HG03103 (cell line): ENCODE results near the gene INTS1.
"Not testable (repeated sequence)": the region's sequence is repeated elsewhere in the genome, so short reads cannot be mapped to it uniquely, and the experiment has no call there.

Experiments
- ATAC-seq: cut with Tn5 transposase; IDR thresholded peaks from one replicate; pipeline ENCODE4 v1.9.1; 2021; ENCODE audit warnings: low read depth; ENCODE audit not compliant: unreplicated experiment

INTS1 gene

GRCh38 chr7:1452205-1452604, 52.0 kb downstream of the INTS1 start:
- no peak for ATAC-seq

DNA sequence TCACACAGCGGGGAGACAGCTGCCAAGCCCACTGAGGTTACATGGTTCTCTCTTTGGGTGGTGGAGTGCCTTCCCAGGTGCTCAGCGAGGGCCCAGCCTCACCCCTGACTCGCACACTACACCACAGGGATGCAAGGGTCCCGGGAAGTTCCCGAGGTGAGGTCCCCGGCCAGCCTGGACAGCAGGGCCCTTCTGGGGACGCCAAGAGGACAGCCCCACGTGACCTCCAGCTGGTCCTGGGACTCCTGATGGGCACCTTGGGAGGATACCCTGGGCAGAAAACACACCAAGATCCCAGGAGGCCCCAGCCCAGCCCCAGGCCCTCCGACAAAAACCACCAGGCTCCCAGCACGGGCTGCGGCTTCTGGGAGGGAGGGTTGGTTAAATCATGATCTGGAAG, 53.2 kb downstream of the INTS1 start:
- ATAC-seq: no peak

GRCh38 chr7:1450431-1450830, 53.8 kb downstream of the INTS1 start:
- ATAC-seq: no peak

DNA sequence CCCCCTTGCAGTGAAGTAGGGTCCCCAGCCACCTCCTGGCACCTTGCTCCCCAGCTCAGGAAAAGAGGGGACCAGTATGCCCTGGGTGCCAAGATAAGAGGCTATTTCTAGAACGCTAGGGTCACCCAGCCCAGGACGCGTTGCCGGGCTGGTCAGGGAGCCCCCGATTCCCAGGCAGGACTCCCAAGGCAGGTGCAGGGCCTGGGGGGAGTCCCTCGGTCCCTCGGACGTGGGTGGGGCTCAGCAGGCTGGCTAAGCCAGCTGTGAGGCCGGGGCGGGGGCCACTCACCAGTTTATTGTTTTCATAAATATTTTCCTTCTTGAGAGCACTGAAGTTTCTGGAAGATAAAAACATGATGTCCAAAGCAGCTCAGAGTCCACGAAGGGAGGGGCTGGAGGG, 54.2 kb downstream of the INTS1 start:
- ATAC-seq: no peak

- no peak for ATAC-seq
Observed at GRCh38 chr7:1449501-1449900, 54.7 kb downstream of the INTS1 start.

- no peak for ATAC-seq
Observed at GRCh38 chr7:1448958-1449357, 55.2 kb downstream of the INTS1 start.

GRCh38 chr7:1447551-1448244, 56.5 kb downstream of the INTS1 start:
- ATAC-seq: no peak

- no peak for ATAC-seq
Observed at GRCh38 chr7:1447112-1447511, 57.1 kb downstream of the INTS1 start.

DNA sequence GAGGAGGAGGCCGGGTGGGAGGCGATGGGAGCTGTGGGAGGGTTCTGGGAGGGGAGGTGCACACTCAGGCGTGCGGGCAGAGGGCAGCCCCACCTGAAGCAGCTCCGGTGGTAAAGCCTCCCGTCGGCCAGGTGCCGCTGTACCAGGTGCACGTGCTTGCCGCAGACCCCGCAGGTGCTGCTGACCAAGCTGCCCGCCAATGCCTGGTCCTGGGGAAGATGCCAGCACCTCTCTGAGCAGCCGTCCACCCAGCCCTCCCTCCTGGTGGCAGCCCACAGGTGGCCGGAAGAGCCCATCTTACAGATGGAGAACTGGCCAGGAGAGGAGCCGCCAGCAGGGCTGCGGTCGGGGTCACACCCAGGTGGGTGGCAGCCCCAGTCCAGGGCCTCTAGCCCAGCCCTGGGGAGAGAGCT, 57.6 kb downstream of the INTS1 start:
- ATAC-seq: no peak

DNA sequence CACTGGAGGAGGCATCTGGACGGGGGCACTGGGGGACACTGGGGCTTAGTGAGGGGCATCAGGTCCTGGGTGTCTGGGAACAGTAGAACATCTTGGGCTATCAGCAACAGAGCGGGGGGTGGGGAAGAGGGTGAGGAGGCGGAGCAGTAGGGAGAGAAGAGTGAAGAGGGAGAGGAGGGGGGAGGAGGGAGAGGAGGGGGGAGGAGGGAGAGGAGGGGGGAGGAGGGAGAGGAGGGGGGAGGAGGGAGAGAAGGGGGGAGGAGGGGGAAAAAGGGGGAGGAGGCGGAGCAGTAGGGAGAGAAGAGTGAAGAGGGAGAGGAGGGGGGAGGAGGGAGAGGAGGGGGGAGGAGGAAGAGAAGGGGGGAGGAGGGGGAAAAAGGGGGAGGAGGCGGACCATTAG, 58.2 kb downstream of the INTS1 start:
- not testable (repeated sequence) for ATAC-seq

GRCh38 chr7:1445341-1445740, 58.8 kb downstream of the INTS1 start:
- no peak for ATAC-seq

DNA sequence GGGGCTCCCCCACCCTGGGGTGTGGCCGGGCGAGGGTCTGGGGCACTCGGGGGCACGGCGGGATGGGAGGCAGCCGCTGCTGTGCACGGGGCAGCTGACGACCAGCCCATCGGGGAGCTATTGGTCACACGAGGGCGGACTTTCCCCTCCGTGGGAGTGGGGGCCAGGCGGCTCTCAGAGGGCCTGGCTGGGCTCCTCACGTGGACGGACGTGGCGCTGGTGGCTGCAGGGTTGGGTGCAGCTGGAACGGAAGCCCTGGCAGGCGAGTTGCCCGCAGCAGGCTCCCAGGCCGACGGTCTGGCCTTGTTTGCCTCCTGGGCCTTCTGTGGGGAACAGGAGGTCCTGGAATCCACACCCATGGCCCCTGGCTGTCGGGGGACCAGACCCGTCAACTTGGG, 59.3 kb downstream of the INTS1 start:
- ATAC-seq: no peak

- no peak for ATAC-seq
Observed at GRCh38 chr7:1444214-1444924, 59.8 kb downstream of the INTS1 start.

- not testable (repeated sequence) for ATAC-seq
Observed at GRCh38 chr7:1443587-1444200, 60.5 kb downstream of the INTS1 start.

DNA sequence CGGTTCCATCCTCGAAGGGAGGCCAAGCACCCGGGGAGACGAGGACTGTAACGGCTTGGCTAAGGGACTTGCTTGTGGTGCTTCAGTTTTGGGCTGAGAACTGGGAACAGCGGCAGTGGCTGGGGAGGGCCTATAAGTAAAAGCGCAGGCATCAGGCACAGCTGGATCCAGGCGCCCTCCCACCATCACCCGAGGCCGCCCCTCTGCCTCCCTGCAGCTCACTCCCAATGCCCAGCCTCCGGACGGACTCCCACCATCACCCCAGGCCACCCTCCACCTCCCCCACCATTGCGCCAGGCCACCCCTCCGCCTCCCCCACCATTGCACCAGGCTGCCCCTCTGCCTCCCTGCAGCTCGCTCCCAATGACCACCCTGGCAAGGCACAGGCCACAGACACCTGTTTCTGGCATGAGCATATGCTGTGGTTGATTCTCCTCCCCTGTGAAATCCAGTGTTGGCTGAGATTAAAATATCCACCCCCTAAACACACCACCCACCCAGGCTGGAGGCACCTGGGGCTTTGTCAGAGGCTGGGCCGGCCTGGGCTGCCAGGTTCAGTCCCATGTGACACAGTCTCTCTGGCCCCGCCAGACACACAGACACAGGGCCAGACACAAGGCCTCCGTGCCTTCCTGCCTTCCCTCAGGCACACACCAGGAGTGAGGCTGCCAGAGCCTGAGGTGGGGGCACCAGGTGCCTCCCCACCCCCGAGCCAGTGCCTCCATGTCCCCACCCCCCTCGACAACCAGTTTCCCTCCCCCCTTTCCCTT, 61.6 kb downstream of the INTS1 start:
- no peak for ATAC-seq

DNA sequence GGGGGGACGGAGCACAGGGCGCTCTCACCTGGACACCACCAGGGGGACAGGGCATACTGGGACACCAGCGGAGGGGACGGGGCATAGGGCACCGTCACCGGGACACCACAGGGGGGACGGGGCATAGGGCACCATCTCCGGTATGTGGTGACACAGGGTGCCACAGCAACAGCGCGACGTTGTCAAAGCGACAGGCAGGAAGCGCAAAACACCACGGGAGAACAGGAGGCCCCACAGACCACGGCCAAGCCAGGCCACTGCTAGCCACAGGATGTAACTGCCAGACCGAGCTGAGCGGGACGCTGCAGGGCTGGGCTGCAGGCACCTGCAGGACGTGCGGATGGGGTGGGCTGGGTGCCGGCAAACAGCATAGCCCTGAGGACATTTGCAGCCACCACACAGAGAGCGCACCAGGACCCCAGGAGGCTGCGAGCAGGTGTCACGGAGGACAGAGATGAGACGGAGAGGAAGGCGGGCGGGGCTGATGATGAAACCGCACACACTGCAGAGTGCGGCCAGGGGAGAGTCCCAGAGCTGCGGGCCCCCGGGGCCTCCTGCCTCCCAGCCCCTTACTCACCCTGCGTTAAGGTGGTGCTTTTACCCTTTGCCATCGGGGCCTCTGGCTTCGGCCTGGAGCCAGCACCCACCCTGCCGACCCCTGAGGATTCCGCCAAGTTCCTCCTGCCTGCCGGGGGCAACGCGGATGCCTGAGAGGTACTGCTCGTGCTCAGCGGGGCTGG, 62.4 kb downstream of the INTS1 start:
- no peak for ATAC-seq

DNA sequence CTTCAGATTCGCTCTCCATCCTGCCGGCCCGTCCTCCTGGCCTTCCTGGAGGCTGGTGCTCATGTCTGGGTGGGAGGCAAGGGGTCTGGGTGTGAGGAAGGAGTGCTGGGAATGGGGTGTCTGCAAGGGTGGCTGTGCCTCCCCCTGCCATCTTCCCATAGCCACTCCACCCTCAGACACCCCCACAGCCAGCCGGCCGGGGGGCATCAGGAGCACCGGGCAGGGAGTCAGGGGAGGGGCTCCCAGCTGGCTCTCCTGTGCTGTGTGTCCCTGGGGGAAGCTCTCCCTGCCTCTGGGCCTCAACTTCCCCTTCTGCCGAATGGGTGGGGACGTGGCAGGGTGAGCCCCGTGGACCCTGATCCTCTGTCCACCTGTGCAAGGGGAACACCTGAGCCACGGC, 63.6 kb downstream of the INTS1 start:
- ATAC-seq: no peak

GRCh38 chr7:1439373-1440363, 64.5 kb downstream of the INTS1 start:
- no peak for ATAC-seq

GRCh38 chr7:1438821-1439220, 65.4 kb downstream of the INTS1 start:
- ATAC-seq: no peak
